ENCODE measurements around the gene NRN1L.
A peak's percentile ranks its signal among the peaks of the same experiment; 100 is the strongest.

The NRN1L gene

DNA sequence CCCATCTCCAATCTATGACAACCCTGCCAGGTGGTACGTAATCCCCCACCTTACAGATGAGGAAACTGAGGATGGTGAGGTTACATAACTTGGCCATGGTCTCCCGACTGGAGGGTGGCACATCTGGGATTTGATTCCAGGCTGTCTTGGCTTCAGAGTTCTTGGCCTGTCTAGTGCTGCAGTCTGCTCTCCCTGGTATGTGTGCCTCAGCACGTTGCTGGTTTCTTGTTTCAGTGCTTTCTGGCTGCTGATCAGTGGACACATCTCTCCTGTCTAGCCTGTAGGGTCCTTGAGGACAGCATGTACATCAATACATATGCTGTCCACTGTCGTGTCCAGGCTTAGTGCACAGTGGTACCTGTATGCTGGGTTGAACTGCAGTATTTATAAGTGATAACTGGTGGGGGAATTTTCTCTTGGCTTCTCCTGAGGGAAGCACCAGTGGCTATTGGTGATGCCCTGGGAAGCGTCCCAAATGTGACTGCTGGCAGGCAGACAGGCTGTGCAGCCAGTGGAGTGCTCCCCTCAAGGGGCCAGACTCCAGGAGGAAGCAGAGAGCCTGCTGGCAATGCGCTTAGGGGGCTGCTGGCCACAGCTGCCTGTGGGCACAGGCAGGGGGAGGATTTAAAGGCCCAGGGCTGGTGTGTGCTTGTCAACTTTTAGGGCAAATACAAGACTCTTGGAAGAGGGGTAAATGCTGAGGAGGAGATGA lies 32.6 kb downstream of the NRN1L start:
- DNase-seq (ENCODE audit: low spot score in 2 of 2) = no peak
- Mint-ChIP-seq H3K27me3 (no peaks in the 10 kb centered on the region), H3K4me3 (no peak overlapping the region), H3K4me1 (peaks cover 32% of the 10 kb centered on the region), H3K27ac (ENCODE audit: low read depth) (peak overlapping the region; percentile 60), H3K9me3 (no peaks in the 10 kb centered on the region), H3K36me3 (ENCODE audit: insufficient read depth) (peaks cover 4% of the 10 kb centered on the region)
- ATAC-seq (replicated peaks; ENCODE audit: extremely low read depth, poor library complexity, severe bottlenecking) = no peak

DNA sequence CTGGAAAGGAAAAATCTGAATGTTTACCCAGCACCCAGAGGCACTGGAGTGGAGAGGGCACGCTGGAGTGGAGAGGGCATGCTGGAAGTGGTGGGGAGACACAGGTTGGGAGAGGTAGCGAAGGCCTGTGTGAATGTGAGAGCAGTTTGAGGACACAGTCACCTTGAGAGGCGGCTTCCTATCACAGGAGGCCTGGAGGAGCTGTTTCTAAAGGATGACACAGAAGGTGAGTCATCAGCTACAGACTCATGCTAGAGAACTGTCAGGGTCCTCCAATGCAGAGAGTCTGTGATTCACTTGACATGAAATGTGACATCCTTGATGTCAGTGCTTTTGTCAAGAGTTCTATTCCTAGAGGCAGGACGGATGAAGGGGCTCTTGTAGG lies 33.2 kb downstream of the NRN1L start:
- ATAC-seq (replicated peaks; ENCODE audit: extremely low read depth, poor library complexity, severe bottlenecking) (no peak), DNase-seq (ENCODE audit: low spot score in 2 of 2) (no peak)
- Mint-ChIP-seq H3K4me1 (peaks cover 32% of the 10 kb centered on the region), H3K9me3 (no peaks in the 10 kb centered on the region), H3K27ac (ENCODE audit: low read depth) (peak overlapping the region; percentile 60), H3K36me3 (ENCODE audit: insufficient read depth) (peaks cover 4% of the 10 kb centered on the region), H3K4me3 (no peak overlapping the region), H3K27me3 (no peaks in the 10 kb centered on the region)

- DNase-seq (ENCODE audit: low spot score in 2 of 2) (no peak), ATAC-seq (replicated peaks; ENCODE audit: extremely low read depth, poor library complexity, severe bottlenecking) (no peak)
- Mint-ChIP-seq H3K27me3 (no peaks in the 10 kb centered on the region), H3K4me3 (no peak overlapping the region), H3K27ac (ENCODE audit: low read depth) (no peak overlapping the region), H3K9me3 (no peaks in the 10 kb centered on the region), H3K36me3 (ENCODE audit: insufficient read depth) (peaks cover 7% of the 10 kb centered on the region), H3K4me1 (peaks cover 30% of the 10 kb centered on the region)
These were observed 35.0 kb downstream of the NRN1L start for GRCh38 chr16:67919622-67920221.

DNA sequence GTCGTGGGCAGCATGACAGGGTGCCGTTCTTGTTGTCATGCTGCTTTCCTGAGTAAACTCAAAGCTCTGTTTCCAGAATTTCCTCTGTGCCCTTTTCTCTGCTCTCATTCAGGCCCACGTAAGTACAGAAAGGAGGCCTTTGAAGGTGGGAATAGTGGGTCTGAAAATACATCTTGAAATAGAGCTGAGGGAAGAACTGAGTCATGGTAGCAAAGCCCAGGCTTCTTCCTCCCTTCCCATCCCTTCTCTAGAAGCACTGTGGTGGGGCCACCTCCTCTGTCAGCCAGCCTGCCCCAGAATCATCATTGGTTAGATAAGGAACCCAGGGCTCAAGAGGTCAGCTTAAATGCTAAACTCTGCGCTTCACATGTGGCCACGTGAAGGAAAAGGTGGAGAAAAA lies 37.5 kb downstream of the NRN1L start:
- ATAC-seq (replicated peaks; ENCODE audit: extremely low read depth, poor library complexity, severe bottlenecking) (no peak), DNase-seq (ENCODE audit: low spot score in 2 of 2) (no peak)
- Mint-ChIP-seq H3K36me3 (ENCODE audit: insufficient read depth) (peaks cover 7% of the 10 kb centered on the region), H3K9me3 (no peaks in the 10 kb centered on the region), H3K27me3 (no peaks in the 10 kb centered on the region), H3K27ac (ENCODE audit: low read depth) (no peak overlapping the region), H3K4me3 (no peak overlapping the region), H3K4me1 (peaks cover 10% of the 10 kb centered on the region)

DNA sequence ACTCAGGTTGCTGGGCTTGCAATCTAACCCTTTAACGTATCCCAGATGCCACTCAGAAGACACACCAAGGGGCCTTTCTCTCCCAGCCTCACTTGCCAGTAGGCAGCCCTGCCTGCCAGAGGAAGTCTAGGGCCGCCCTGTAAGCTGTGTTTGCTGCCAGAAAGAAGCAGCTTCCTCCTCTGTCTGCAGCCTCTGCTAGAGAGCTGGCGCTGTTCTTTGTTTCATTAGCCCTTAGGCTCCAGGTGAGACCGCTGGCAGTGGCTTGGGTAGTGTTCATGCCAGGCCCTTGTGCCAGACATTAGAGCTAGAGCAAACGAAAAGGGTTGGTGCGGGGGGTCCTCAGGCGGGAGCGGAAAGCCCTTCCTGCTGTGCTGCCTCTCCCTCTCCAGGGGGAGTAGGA lies 38.1 kb downstream of the NRN1L start:
- no peaks in the 10 kb centered on the region for H3K9me3 Mint-ChIP-seq
- no peak overlapping the region for H3K4me3 Mint-ChIP-seq
- H3K36me3 Mint-ChIP-seq (ENCODE audit: insufficient read depth) = peaks cover 5% of the 10 kb centered on the region
- no peaks in the 10 kb centered on the region for H3K27me3 Mint-ChIP-seq
- ATAC-seq (replicated peaks; ENCODE audit: extremely low read depth, poor library complexity, severe bottlenecking) (no peak), DNase-seq (ENCODE audit: low spot score in 2 of 2) (no peak)
- no peak overlapping the region for H3K27ac Mint-ChIP-seq (ENCODE audit: low read depth)
- H3K4me1 Mint-ChIP-seq = peaks cover 5% of the 10 kb centered on the region

GRCh38 chr16:67923414-67924116 lies 38.9 kb downstream of the NRN1L start:
- Mint-ChIP-seq H3K36me3 (ENCODE audit: insufficient read depth) (peaks cover 8% of the 10 kb centered on the region), H3K4me3 (no peak overlapping the region), H3K27ac (ENCODE audit: low read depth) (no peak overlapping the region), H3K4me1 (no peaks in the 10 kb centered on the region), H3K27me3 (no peaks in the 10 kb centered on the region), H3K9me3 (no peaks in the 10 kb centered on the region)
- DNase-seq (ENCODE audit: low spot score in 2 of 2) (no peak), ATAC-seq (replicated peaks; ENCODE audit: extremely low read depth, poor library complexity, severe bottlenecking) (no peak)

- no peak overlapping the region for H3K4me3 Mint-ChIP-seq
- no peaks in the 10 kb centered on the region for H3K4me1 Mint-ChIP-seq
- H3K9me3 Mint-ChIP-seq = no peaks in the 10 kb centered on the region
- H3K27ac Mint-ChIP-seq (ENCODE audit: low read depth) = no peak overlapping the region
- H3K36me3 Mint-ChIP-seq (ENCODE audit: insufficient read depth) = peaks cover 8% of the 10 kb centered on the region
- DNase-seq (ENCODE audit: low spot score in 2 of 2) = no peak
- no peak for ATAC-seq (replicated peaks; ENCODE audit: extremely low read depth, poor library complexity, severe bottlenecking)
- no peaks in the 10 kb centered on the region for H3K27me3 Mint-ChIP-seq
These were observed 39.6 kb downstream of the NRN1L start for GRCh38 chr16:67924140-67924906.

- Mint-ChIP-seq H3K36me3 (ENCODE audit: insufficient read depth) (peaks cover 13% of the 10 kb centered on the region), H3K27ac (ENCODE audit: low read depth) (peak overlapping the region; percentile 67), H3K9me3 (no peaks in the 10 kb centered on the region)
These were observed 41.6 kb downstream of the NRN1L start for GRCh38 chr16:67926181-67926750.

GRCh38 chr16:67927131-67927941 lies 42.7 kb downstream of the NRN1L start:
- ATAC-seq (replicated peaks; ENCODE audit: extremely low read depth, poor library complexity, severe bottlenecking) (no peak), DNase-seq (ENCODE audit: low spot score in 2 of 2) (no peak)
- no peaks in the 10 kb centered on the region for H3K9me3 Mint-ChIP-seq
- H3K4me3 Mint-ChIP-seq = no peak overlapping the region
- H3K4me1 Mint-ChIP-seq = no peaks in the 10 kb centered on the region
- H3K27me3 Mint-ChIP-seq = no peaks in the 10 kb centered on the region
- no peak overlapping the region for H3K27ac Mint-ChIP-seq (ENCODE audit: low read depth)
- H3K36me3 Mint-ChIP-seq (ENCODE audit: insufficient read depth) = peaks cover 16% of the 10 kb centered on the region

More at GRCh38 chr16:67926181-67926750, 41.6 kb downstream of the NRN1L start:
- Mint-ChIP-seq H3K4me1 (no peaks in the 10 kb centered on the region), H3K27me3 (no peaks in the 10 kb centered on the region), H3K4me3 (no peak overlapping the region)
- DNase-seq (ENCODE audit: low spot score in 2 of 2) (no peak), ATAC-seq (replicated peaks; ENCODE audit: extremely low read depth, poor library complexity, severe bottlenecking) (no peak)

GRCh38 chr16:67928147-67928546 lies 43.5 kb downstream of the NRN1L start:
- Mint-ChIP-seq H3K9me3 (no peaks in the 10 kb centered on the region), H3K4me3 (no peak overlapping the region), H3K27me3 (no peaks in the 10 kb centered on the region), H3K36me3 (ENCODE audit: insufficient read depth) (peaks cover 23% of the 10 kb centered on the region), H3K27ac (ENCODE audit: low read depth) (no peak overlapping the region), H3K4me1 (no peaks in the 10 kb centered on the region)
- ATAC-seq (replicated peaks; ENCODE audit: extremely low read depth, poor library complexity, severe bottlenecking) = no peak
- DNase-seq (ENCODE audit: low spot score in 2 of 2) = no peak

GRCh38 chr16:67928561-67929364 lies 44.1 kb downstream of the NRN1L start:
- DNase-seq (ENCODE audit: low spot score in 2 of 2) (peak; percentile 53 to 55), ATAC-seq (replicated peaks; ENCODE audit: extremely low read depth, poor library complexity, severe bottlenecking) (peak; percentile 86)
- H3K27me3 Mint-ChIP-seq = no peaks in the 10 kb centered on the region
- H3K9me3 Mint-ChIP-seq = no peaks in the 10 kb centered on the region
- H3K4me1 Mint-ChIP-seq = peaks cover 2% of the 10 kb centered on the region
- H3K27ac Mint-ChIP-seq (ENCODE audit: low read depth) = no peak overlapping the region
- peaks cover 28% of the 10 kb centered on the region for H3K36me3 Mint-ChIP-seq (ENCODE audit: insufficient read depth)
- no peak overlapping the region for H3K4me3 Mint-ChIP-seq
